HL-60 (cell line): ENCODE results near the gene NUTM2E.
"Not testable (repeated sequence)": the region's sequence is repeated elsewhere in the genome, so short reads cannot be mapped to it uniquely, and the experiment has no call there.

Source experiments
- DNase-seq, 2 experiments: peaks; one replicate each; pipeline ENCODE4 v3.0.0-alpha.2; 2010 to 2020; ENCODE audit warnings: low read depth in 1 of 2, low spot score in 1 of 2
- H3K27ac ChIP-seq: fragments of 250-450 bp; sonication (Bioruptor Pico); replicated peaks from 2 replicates; pipeline ENCODE4 v1.5.1; 2020; ENCODE audit warnings: mild to moderate bottlenecking, moderate library complexity
- H3K27me3 ChIP-seq: fragments of 250-450 bp; sonication (Bioruptor Pico); 2 replicates; pipeline ENCODE4 v1.5.1; 2021; ENCODE audit warnings: mild to moderate bottlenecking, moderate library complexity; ENCODE audit not compliant: insufficient read depth, poor library complexity, severe bottlenecking
- H3K4me3 ChIP-seq: replicated peaks from 2 replicates; pipeline ENCODE4 v1.5.1; 2011; ENCODE audit warnings: mild to moderate bottlenecking, control low read depth, low read length; ENCODE audit not compliant: insufficient read depth

The NUTM2E gene

DNA sequence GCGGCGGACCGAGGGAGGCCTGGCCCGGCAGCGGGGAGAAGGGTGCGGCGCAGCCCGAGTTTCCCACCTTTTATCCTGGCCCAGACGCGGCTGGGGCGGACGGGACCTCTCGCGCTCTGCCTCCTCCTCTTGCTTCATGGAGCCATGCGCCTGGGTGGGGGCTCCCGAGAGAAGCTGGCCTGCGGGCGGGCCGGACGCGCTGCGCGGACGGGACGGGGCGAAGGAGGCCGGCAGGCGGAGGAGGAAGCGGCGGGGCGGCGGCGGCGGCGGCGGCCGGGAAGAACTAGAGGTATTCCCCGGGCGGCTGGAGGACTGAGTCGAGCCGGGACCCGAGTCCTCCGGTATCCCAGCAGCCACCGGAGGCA, 426 bp upstream of the NUTM2E start:
- H3K27me3 ChIP-seq, DNase-seq: not testable (repeated sequence)
- Histone ChIP-seq H3K27ac (peak overlapping the region; percentile 89), H3K4me3 (peak overlapping the region; percentile 50)

DNA sequence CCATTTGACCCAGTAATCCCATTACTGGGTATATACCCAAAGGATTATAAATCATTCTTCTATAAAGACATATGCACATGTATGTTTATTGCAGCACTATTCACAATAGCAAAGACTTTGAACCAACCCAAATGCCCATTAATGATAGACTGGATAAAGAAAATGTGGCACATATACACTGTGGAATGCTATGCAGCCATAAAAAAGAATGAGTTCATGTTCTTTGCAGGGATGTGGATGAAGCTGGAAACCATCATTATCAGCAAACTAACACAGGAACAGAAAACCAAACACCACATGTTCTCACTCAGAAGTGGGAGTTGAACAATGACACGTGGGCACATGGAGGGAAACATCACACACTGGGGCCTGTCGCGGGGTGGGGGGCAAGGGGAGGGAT, 7.3 kb downstream of the NUTM2E start:
- not testable (repeated sequence) for H3K4me3 ChIP-seq, DNase-seq, H3K27ac ChIP-seq, H3K27me3 ChIP-seq

DNA sequence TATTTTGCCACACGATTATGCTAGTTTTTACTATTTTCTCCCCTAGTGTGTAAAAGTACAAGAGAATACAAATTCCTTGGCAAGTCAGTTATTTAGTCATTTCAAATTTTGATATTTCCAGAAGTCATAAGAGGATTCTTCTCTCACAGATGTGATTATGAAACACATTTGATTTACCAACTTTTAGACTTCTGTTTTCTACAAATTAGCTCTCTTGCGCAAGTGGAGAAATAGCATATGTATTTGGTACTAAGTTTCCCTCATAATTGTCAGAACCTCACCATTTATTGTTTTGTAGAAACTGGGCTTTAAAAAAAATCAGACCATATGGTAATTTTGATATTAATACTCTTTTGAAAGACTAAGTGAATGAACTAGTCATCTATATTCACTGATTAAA, 9.4 kb downstream of the NUTM2E start:
- H3K27ac ChIP-seq, H3K27me3 ChIP-seq, DNase-seq, H3K4me3 ChIP-seq: not testable (repeated sequence)

DNA sequence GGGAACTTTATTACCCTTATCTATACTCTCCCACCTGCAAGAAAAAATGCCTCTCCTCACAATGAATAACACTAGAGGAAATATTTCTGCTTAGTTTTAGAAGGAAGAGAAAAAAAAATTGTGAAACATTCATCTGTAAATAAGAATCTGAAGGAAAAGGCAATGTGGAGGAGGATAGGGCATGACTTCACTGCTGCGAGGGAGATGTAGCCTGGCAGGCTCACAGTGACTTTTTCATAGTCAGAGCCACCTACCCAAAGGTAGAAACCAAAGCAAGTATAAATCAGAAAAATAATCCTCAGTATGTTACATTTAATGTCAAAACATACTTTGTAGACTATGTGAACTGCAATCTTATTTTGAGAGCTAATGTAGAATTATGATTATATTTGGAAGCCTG, 10.4 kb downstream of the NUTM2E start:
- not testable (repeated sequence) for H3K27ac ChIP-seq, DNase-seq, H3K27me3 ChIP-seq, H3K4me3 ChIP-seq

DNA sequence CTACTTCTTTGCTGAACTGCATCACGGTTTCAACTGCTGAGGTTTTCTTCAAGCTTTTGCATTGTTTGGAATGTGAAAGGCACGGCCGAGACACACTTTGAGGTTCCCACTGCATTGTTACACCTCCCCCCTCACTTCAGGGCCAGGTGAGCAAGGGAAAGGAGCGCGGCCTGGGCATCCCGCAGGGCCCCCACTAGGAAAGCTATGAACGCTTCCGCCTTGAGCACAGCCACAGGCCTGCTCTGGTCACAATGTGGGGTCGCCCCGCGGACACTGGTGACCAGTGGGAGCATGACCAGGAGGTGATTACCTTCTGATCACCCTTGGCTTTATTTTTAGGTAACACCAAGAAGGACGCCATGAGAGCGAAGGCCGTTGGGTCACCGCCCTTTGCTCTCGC, 11.9 kb downstream of the NUTM2E start:
- H3K27ac ChIP-seq, H3K27me3 ChIP-seq, H3K4me3 ChIP-seq, DNase-seq: not testable (repeated sequence)

DNA sequence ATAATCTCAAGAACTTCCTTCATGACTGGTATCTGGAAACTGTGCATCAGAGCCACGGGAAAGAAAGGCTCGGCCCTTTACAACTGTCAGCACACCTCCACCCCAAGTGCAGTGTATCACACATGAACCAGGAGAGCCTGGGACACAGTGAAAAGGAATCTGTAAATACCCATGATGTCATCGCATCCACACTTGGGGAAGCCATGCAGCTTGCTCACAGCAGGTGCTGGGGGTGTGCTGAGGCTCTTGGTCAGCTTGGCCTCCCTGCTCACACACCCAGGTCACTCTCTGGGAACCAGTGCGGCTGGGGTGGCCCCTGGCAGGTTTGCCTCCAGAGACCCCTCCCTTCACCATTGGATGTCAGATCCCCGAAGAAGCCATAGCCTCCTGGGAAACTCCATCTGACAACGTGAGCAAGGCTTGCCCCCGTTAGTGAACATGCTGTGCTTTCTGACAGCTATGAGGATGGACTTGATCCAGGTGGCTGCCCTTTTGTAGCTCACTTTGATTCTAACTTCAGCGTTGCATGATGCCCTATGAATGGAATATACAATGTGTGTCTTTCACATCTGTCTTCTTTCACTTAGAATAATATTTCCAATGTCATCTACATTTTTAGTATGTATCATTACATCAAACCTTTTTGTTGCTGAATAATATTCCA, 26.8 kb downstream of the NUTM2E start:
- not testable (repeated sequence) for DNase-seq, H3K4me3 ChIP-seq, H3K27ac ChIP-seq, H3K27me3 ChIP-seq

DNA sequence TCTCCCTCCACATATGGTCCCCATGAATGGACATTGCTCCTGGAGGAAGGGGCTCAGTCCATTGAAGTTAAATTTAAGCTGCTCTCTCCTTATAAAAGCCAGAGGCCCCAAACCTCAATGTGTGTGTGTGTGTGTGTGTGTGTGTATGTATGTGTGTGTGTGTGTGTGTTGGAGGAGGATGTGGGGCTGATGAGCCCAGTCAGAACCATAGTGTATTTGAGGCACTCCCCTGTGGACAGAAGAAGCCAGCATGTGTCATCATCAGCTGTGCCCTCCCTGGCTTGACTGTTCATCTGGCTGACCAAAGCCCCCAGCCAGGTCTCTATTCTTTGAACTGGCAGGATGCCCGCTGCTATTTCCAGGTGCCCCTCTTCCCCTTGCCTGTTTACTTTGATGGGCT, 35.7 kb downstream of the NUTM2E start:
- not testable (repeated sequence) for H3K27ac ChIP-seq, DNase-seq, H3K4me3 ChIP-seq, H3K27me3 ChIP-seq

DNA sequence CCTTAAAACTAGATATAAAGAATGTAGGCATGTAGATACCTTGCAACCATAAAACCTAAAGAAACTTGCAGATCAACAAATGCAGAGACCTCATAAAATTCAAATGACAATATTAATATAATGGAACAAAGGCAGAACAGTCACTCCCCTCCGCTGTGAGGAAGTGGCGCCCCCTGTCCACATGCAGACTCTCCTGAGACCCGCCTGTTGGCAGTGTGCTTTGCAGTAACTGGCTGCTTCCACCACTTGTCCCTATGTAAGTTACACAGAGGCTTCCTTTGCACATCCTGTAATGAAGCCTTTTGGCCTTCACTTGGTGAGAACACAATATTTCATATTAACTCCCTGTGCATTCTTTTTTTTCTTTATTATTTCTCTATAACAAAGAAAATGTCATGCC, 36.3 kb downstream of the NUTM2E start:
- DNase-seq, H3K4me3 ChIP-seq, H3K27ac ChIP-seq, H3K27me3 ChIP-seq: not testable (repeated sequence)

DNA sequence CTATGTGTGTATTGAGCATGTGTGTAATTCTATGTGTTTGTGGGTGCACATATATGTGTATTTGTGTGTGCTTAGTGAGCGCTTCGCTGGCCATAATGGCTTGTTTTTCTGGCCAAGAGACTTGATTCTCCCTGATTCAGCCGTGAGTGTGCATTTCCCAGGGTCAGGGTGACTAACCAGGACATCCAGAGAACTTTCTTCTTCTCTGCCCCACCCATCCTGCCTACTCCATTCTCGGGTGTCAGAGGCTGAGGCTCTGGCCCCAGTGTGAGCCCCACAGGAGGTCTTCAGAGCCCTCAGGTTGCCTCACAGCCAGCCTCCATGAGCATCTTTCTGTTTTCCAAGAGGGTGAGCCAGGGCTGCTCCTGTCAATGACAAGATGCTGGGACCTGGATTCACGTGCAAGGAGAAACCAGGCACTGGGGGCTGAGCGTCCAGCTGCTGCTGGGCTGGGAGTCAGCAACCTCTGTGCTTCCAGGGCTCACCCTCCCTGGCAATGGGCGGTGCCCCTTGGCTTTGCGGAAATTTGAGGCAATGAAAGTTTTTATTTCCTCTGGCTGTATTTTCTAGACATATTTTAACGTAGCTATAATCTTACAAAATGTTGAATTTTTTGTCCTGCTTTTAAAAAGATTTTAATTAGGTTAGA, 40.5 kb downstream of the NUTM2E start:
- not testable (repeated sequence) for DNase-seq

DNA sequence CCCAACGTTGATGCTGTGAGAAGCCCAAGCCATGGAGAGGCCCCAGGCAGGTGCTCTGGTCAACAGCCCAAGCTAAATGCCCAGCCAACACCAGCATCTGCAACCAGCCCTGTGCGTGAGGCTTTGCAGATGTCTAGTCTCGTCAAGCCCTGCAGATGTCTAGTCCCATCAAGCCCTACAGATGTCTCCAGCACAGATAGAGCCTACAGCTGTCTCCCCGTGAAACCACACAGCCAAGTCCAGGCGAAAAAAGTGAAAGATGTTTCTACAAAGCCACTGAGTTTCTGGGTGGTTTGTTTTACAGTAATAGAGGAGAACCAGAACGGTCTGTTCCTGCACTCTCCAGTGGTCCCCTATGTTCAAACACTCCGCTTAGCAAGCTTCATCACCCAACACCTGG, 41.5 kb downstream of the NUTM2E start:
- H3K27ac ChIP-seq, H3K27me3 ChIP-seq, DNase-seq, H3K4me3 ChIP-seq: not testable (repeated sequence)

More for the DNA sequence above, 40.5 kb downstream of the NUTM2E start:
- H3K27ac ChIP-seq, H3K27me3 ChIP-seq, H3K4me3 ChIP-seq: not testable (repeated sequence)

DNA sequence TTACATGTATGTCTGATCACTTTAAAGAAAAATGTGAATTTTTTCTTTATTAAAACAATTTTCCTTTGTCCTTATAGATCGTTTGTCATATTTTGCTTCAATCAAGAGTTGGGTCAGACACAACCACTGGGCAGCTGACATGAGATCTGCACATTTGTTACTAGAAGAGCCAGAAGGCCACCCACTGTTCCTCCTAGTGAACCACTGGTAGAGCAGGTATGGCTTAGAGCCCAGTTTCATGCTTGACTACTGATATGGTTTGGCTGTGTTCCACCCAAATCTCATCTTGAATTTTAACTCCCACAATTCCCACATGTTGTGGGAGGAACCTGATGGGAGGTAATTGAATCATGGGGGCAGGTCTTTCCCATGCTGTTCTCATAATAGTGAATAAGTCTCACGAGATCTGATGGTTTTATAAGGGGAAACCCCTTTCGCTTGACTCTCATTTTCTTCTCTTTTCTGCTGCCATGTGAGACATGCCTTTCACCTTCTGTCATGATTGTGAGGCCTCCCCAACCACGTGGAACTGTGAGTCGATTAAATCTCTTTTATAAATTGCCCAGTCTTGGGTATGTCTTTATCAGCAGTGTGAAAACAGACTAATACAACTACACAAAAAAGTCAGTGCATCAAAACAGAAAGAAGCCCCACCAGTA, 43.0 kb downstream of the NUTM2E start:
- H3K4me3 ChIP-seq, H3K27ac ChIP-seq, DNase-seq, H3K27me3 ChIP-seq: not testable (repeated sequence)

DNA sequence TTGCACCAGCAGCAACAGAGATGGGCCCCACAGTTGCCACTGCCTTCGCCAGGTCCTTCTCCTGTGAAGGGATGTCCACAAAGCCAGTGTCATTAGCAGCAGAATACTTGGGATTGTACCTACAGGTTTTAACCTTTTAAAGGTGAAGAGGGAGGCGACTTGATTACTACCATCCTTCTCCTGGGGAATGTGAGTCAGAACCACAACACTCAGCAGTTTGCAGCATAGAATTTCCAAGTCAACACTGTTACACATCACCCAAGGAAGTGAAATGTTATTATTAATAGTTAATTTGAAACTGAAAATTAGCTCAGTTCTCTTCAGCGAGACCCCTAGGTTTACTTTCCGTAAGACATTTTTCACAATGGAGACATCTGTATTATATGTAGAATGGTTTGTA, 45.2 kb downstream of the NUTM2E start:
- not testable (repeated sequence) for H3K27me3 ChIP-seq, H3K4me3 ChIP-seq, DNase-seq, H3K27ac ChIP-seq
